NCI-H1105 treated with DMSO at 0.1 percent for 48 hours (cell line): ENCODE results near the gene SLN.

Source experiments
- DNase-seq: peaks from one replicate; lab custom pipeline; 2025; lab: John Stamatoyannopoulos, UW

SLN gene

GRCh38 chr11:107719557-107720302 lies 7.9 kb upstream of the SLN start:
- no peak for DNase-seq

- no peak for DNase-seq
Observed at GRCh38 chr11:107719073-107719472, 7.2 kb upstream of the SLN start.

GRCh38 chr11:107716884-107717532 lies 5.2 kb upstream of the SLN start:
- no peak for DNase-seq

- DNase-seq = peak; percentile 95
Observed at GRCh38 chr11:107713009-107713408, 1.2 kb upstream of the SLN start.

GRCh38 chr11:107710301-107710700 lies 1.6 kb downstream of the SLN start:
- DNase-seq = no peak

GRCh38 chr11:107708792-107709191 lies 3.1 kb downstream of the SLN start:
- no peak for DNase-seq

- no peak for DNase-seq
Observed at GRCh38 chr11:107707807-107708206, 4.0 kb downstream of the SLN start.

GRCh38 chr11:107707215-107707671 lies 4.6 kb downstream of the SLN start:
- no peak for DNase-seq

GRCh38 chr11:107706531-107706930 lies 5.3 kb downstream of the SLN start:
- DNase-seq = no peak

GRCh38 chr11:107705027-107705426 lies 6.8 kb downstream of the SLN start:
- no peak for DNase-seq

- no peak for DNase-seq
Observed at GRCh38 chr11:107704451-107704850, 7.4 kb downstream of the SLN start.

GRCh38 chr11:107702723-107703122 lies 9.1 kb downstream of the SLN start:
- DNase-seq = no peak

GRCh38 chr11:107702109-107702660 lies 9.7 kb downstream of the SLN start:
- DNase-seq = no peak

GRCh38 chr11:107699371-107700285 lies 12.2 kb downstream of the SLN start:
- no peak for DNase-seq

- no peak for DNase-seq
Observed at GRCh38 chr11:107697291-107697690, 14.6 kb downstream of the SLN start.

- DNase-seq = no peak
Observed at GRCh38 chr11:107696140-107696539, 15.7 kb downstream of the SLN start.

GRCh38 chr11:107695446-107695845 lies 16.4 kb downstream of the SLN start:
- DNase-seq = no peak

GRCh38 chr11:107691000-107691750 lies 20.7 kb downstream of the SLN start:
- DNase-seq = no peak

- DNase-seq = peak; percentile 71
Observed at GRCh38 chr11:107689317-107690202, 22.3 kb downstream of the SLN start.

GRCh38 chr11:107688322-107688918 lies 23.4 kb downstream of the SLN start:
- no peak for DNase-seq
